GM23338 (cell line): ENCODE measurements around the gene COMTD1. TPM values are rescaled to one million over a fixed set of nuclear protein-coding genes. Genes with fewer than 3 reads are reported as not detected.

Experiments
- ATAC-seq: fragments of 200-7000 bp; cut with Tn5 transposase; 3 replicates; pipeline ENCODE4 v1.9.1; 2020
- DNase-seq: peaks from one replicate; pipeline ENCODE4 v3.0.0-alpha.2; 2015; ENCODE audit warnings: low spot score
- H2AFZ ChIP-seq: fragments of 200-600 bp; sonication (generic); 2 replicates; pipeline ENCODE4 v1.8.0; 2016; ENCODE audit warnings: antibody characterized with exemption, mild to moderate bottlenecking, moderate library complexity
- H3F3A ChIP-seq: fragments of 200-600 bp; sonication (generic); replicated peaks from 2 replicates; pipeline ENCODE4 v1.8.0; 2017; ENCODE audit warnings: antibody characterized with exemption, mixed run types, low read depth
- H3K27ac ChIP-seq: fragments of 200-600 bp; sonication (generic); 2 replicates; pipeline ENCODE4 v1.6.1; 2016; ENCODE audit warnings: low read depth
- H3K27me3 ChIP-seq: fragments of 200-600 bp; sonication (generic); 2 replicates; pipeline ENCODE4 v1.8.0; 2016; ENCODE audit warnings: mild to moderate bottlenecking, mixed run types, moderate library complexity; ENCODE audit not compliant: insufficient read depth
- H3K36me3 ChIP-seq: fragments of 200-600 bp; sonication (generic); 2 replicates; pipeline ENCODE4 v1.8.0; 2016; ENCODE audit warnings: mild to moderate bottlenecking; ENCODE audit not compliant: insufficient read depth
- H3K4me1 ChIP-seq: fragments of 200-600 bp; sonication (generic); 2 replicates; pipeline ENCODE4 v1.8.0; 2016; ENCODE audit warnings: mild to moderate bottlenecking, moderate library complexity; ENCODE audit not compliant: insufficient read depth
- H3K4me2 ChIP-seq: fragments of 200-600 bp; sonication (generic); 2 replicates; pipeline ENCODE4 v1.7.1; 2017; ENCODE audit warnings: mixed run types
- H3K4me3 ChIP-seq: fragments of 200-600 bp; sonication (generic); 2 replicates; pipeline ENCODE4 v1.6.1; 2016; ENCODE audit warnings: mixed run types
- H3K79me2 ChIP-seq: fragments of 200-600 bp; sonication (generic); replicated peaks from 2 replicates; pipeline ENCODE4 v1.8.0; 2017; ENCODE audit warnings: mild to moderate bottlenecking; ENCODE audit not compliant: insufficient read depth
- H3K9me2 ChIP-seq: fragments of 200-600 bp; sonication (generic); 2 replicates; pipeline ENCODE4 v1.8.0; 2017; ENCODE audit not compliant: insufficient read depth
- H4K20me1 ChIP-seq: fragments of 200-600 bp; sonication (generic); replicated peaks from 2 replicates; pipeline ENCODE4 v1.8.0; 2017; ENCODE audit warnings: mild to moderate bottlenecking; ENCODE audit not compliant: insufficient read depth
- H3K27ac Mint-ChIP-seq: 2 replicates; pipeline ENCODE4 v1.8.0; 2020; ENCODE audit warnings: inconsistent platforms, mild to moderate bottlenecking, moderate library complexity, mixed read lengths
- H3K27me3 Mint-ChIP-seq: 3 replicates; pipeline ENCODE4 v1.8.0; 2022; ENCODE audit warnings: low read depth, mild to moderate bottlenecking, moderate library complexity, mixed read lengths, inconsistent platforms; ENCODE audit not compliant: insufficient read depth, poor library complexity
- H3K36me3 Mint-ChIP-seq: 3 replicates; pipeline ENCODE4 v1.8.0; 2021; ENCODE audit warnings: low read depth, mild to moderate bottlenecking, inconsistent platforms, moderate library complexity, mixed read lengths
- H3K4me1 Mint-ChIP-seq: 3 replicates; pipeline ENCODE4 v1.8.0; 2020; ENCODE audit warnings: mild to moderate bottlenecking, inconsistent platforms, mixed read lengths
- H3K4me3 Mint-ChIP-seq: 3 replicates; pipeline ENCODE4 v1.8.0; 2021; ENCODE audit warnings: moderate library complexity, mild to moderate bottlenecking, inconsistent platforms, mixed read lengths
- H3K9me3 Mint-ChIP-seq: 3 replicates; pipeline ENCODE4 v1.8.0; 2020; ENCODE audit warnings: moderate library complexity, mild to moderate bottlenecking, inconsistent platforms, mixed read lengths
- CREB1 ChIP-seq: fragments of 250-450 bp; sonication (Bioruptor Pico); IDR thresholded peaks from 2 replicates; pipeline ENCODE4 v1.5.0; 2020; ENCODE audit warnings: low read depth, mild to moderate bottlenecking, moderate library complexity
- EZH2 ChIP-seq: fragments of 200-600 bp; sonication (generic); IDR thresholded peaks from one replicate; pipeline ENCODE4 v1.8.0; 2017; ENCODE audit warnings: antibody characterized with exemption, mild to moderate bottlenecking, low read depth; ENCODE audit not compliant: unreplicated experiment
- EZH2phosphoT487 ChIP-seq: fragments of 200-600 bp; sonication (generic); IDR thresholded peaks from one replicate; pipeline ENCODE4 v1.8.1; 2018; ENCODE audit warnings: antibody characterized with exemption; ENCODE audit not compliant: unreplicated experiment
- JUNB ChIP-seq: IDR thresholded peaks from one replicate; pipeline ENCODE4 v1.6.1; 2016; ENCODE audit warnings: antibody characterized with exemption; ENCODE audit not compliant: unreplicated experiment
- POLR2AphosphoS5 ChIP-seq: IDR thresholded peaks from 2 replicates; pipeline ENCODE4 v1.6.1; 2016; ENCODE audit warnings: antibody characterized with exemption, low read depth
- STAT1 ChIP-seq: IDR thresholded peaks from one replicate; pipeline ENCODE4 v1.6.1; 2016; ENCODE audit warnings: antibody characterized with exemption; ENCODE audit not compliant: unreplicated experiment
- ZNF114 ChIP-seq: fragments of 250-450 bp; sonication (Bioruptor Pico); IDR thresholded peaks from 2 replicates; pipeline ENCODE4 v1.5.0; 2020; ENCODE audit warnings: mild to moderate bottlenecking, moderate library complexity
- ZNF331 ChIP-seq: fragments of 250-450 bp; sonication (Bioruptor Pico); IDR thresholded peaks from 2 replicates; pipeline ENCODE4 v1.5.0; 2020; ENCODE audit warnings: low read depth, mild to moderate bottlenecking, moderate library complexity
- polyA plus RNA-seq: library from polyadenylated mRNA; unstranded; fragments of >200 nt; fragmentation: Nextera tagmentation; extraction: Ambion mirVana; gene quantifications from 2 replicates; pipeline ENCODE4 v1.2.1, GENCODE V29; 2016
- total RNA-seq: library from RNA; depleted of rRNA; stranded (reverse); fragments of >200 nt; shearing (Covaris generic); gene quantifications from 2 replicates; pipeline ENCODE4 v1.2.3, GENCODE V29; 2014
- TF ChIP-seq, protein P1 (sequence below): IDR thresholded peaks from 2 replicates; pipeline ENCODE4 v1.6.1; 2016; ENCODE audit warnings: antibody characterized with exemption
- TF ChIP-seq, protein P2 (sequence below): fragments of 250-450 bp; sonication (Bioruptor Pico); IDR thresholded peaks from 2 replicates; pipeline ENCODE4 v1.5.0; 2020; ENCODE audit warnings: mild to moderate bottlenecking, moderate library complexity
- TF ChIP-seq, protein P3 (sequence below): IDR thresholded peaks from one replicate; pipeline ENCODE4 v1.6.1; 2018; ENCODE audit warnings: antibody characterized with exemption; ENCODE audit not compliant: unreplicated experiment

COMTD1 gene
- total and polyA plus RNA-seq, 2 experiments from 2014 or later: 40.0 to 46.7 TPM

DNA sequence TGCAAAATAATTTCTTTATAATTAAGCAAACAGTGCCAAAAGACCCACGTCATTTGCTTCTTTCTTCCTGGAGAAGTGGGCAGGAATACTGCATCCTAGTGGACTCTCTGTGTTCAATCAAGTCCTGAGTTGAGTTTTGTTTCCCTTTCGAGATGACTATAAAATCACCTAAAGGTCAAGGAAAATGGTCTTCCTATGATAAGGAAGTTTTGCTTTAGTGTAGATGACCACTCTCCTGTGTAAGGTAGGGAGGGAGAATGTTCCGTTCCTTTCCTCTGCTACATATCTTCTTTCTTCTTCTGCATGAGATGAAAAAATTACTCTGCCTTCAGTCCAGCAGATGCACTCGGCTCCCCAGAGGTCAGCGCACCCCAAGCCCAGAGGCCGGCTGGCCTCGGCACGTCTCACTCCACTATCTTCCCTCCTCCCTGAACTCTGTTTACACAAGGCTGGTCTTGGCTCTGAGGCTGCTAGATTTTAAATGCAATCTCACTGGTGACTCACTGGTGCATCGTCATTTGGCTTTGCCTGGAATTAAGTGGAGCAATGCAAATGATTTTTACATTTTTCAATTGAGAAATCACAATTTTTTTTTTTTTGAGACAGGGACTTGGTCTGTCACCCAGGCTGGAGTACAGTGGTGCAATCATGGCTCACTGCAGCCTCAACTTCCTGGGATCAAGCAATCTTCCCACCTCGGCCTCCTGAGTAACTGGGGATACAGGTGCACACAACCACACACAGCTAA, 43.8 kb downstream of the COMTD1 start:
- ATAC-seq (no peak), DNase-seq (no peak)
- Histone ChIP-seq H3K4me2 (no peak overlapping the region), H3K27ac (peak overlapping the region; percentile 60), H2AFZ (no peak overlapping the region), H4K20me1 (no peaks in the 10 kb centered on the region), H3F3A (no peaks in the 10 kb centered on the region; the same call in 1 of the 2 replicates), H3K9me2 (0 out of 2 replicates have a peak, but pooled peaks cover 6% of the 10 kb centered on the region), H3K4me3 (no peak overlapping the region), H3K4me1 (peaks cover 5% of the 10 kb centered on the region; the same call in 1 of the 2 replicates), H3K36me3 (no peaks in the 10 kb centered on the region), H3K79me2 (no peaks in the 10 kb centered on the region), H3K27me3 (no peaks in the 10 kb centered on the region)
- Mint-ChIP-seq H3K4me1 (peaks cover 26% of the 10 kb centered on the region), H3K27ac (peak overlapping the region; percentile 50), H3K27me3 (peaks cover 3% of the 10 kb centered on the region), H3K36me3 (no peaks in the 10 kb centered on the region), H3K9me3 (no peaks in the 10 kb centered on the region), H3K4me3 (no peak overlapping the region)
- TF ChIP-seq ZNF114 (CRISPR knock-in tag) (no peak), JUNB (no peak), ZNF331 (CRISPR knock-in tag) (no peak), CREB1 (CRISPR knock-in tag) (no peak), STAT1 (no peak), EZH2 (no peak), POLR2AphosphoS5 (no peak), EZH2phosphoT487 (no peak)
- TF ChIP-seq, protein P1, sequence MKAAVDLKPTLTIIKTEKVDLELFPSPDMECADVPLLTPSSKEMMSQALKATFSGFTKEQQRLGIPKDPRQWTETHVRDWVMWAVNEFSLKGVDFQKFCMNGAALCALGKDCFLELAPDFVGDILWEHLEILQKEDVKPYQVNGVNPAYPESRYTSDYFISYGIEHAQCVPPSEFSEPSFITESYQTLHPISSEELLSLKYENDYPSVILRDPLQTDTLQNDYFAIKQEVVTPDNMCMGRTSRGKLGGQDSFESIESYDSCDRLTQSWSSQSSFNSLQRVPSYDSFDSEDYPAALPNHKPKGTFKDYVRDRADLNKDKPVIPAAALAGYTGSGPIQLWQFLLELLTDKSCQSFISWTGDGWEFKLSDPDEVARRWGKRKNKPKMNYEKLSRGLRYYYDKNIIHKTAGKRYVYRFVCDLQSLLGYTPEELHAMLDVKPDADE: no peak
- TF ChIP-seq, protein P2, sequence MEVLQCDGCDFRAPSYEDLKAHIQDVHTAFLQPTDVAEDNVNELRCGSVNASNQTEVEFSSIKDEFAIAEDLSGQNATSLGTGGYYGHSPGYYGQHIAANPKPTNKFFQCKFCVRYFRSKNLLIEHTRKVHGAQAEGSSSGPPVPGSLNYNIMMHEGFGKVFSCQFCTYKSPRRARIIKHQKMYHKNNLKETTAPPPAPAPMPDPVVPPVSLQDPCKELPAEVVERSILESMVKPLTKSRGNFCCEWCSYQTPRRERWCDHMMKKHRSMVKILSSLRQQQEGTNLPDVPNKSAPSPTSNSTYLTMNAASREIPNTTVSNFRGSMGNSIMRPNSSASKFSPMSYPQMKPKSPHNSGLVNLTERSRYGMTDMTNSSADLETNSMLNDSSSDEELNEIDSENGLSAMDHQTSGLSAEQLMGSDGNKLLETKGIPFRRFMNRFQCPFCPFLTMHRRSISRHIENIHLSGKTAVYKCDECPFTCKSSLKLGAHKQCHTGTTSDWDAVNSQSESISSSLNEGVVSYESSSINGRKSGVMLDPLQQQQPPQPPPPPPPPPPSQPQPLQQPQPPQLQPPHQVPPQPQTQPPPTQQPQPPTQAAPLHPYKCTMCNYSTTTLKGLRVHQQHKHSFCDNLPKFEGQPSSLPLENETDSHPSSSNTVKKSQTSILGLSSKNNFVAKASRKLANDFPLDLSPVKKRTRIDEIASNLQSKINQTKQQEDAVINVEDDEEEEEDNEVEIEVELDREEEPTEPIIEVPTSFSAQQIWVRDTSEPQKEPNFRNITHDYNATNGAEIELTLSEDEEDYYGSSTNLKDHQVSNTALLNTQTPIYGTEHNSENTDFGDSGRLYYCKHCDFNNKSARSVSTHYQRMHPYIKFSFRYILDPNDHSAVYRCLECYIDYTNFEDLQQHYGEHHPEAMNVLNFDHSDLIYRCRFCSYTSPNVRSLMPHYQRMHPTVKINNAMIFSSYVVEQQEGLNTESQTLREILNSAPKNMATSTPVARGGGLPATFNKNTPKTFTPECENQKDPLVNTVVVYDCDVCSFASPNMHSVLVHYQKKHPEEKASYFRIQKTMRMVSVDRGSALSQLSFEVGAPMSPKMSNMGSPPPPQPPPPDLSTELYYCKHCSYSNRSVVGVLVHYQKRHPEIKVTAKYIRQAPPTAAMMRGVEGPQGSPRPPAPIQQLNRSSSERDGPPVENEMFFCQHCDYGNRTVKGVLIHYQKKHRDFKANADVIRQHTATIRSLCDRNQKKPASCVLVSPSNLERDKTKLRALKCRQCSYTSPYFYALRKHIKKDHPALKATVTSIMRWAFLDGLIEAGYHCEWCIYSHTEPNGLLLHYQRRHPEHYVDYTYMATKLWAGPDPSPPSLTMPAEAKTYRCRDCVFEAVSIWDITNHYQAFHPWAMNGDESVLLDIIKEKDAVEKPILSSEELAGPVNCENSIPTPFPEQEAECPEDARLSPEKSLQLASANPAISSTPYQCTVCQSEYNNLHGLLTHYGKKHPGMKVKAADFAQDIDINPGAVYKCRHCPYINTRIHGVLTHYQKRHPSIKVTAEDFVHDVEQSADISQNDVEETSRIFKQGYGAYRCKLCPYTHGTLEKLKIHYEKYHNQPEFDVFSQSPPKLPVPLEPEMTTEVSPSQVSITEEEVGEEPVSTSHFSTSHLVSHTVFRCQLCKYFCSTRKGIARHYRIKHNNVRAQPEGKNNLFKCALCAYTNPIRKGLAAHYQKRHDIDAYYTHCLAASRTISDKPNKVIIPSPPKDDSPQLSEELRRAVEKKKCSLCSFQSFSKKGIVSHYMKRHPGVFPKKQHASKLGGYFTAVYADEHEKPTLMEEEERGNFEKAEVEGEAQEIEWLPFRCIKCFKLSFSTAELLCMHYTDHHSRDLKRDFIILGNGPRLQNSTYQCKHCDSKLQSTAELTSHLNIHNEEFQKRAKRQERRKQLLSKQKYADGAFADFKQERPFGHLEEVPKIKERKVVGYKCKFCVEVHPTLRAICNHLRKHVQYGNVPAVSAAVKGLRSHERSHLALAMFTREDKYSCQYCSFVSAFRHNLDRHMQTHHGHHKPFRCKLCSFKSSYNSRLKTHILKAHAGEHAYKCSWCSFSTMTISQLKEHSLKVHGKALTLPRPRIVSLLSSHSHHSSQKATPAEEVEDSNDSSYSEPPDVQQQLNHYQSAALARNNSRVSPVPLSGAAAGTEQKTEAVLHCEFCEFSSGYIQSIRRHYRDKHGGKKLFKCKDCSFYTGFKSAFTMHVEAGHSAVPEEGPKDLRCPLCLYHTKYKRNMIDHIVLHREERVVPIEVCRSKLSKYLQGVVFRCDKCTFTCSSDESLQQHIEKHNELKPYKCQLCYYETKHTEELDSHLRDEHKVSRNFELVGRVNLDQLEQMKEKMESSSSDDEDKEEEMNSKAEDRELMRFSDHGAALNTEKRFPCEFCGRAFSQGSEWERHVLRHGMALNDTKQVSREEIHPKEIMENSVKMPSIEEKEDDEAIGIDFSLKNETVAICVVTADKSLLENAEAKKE: no peak
- TF ChIP-seq, protein P3, sequence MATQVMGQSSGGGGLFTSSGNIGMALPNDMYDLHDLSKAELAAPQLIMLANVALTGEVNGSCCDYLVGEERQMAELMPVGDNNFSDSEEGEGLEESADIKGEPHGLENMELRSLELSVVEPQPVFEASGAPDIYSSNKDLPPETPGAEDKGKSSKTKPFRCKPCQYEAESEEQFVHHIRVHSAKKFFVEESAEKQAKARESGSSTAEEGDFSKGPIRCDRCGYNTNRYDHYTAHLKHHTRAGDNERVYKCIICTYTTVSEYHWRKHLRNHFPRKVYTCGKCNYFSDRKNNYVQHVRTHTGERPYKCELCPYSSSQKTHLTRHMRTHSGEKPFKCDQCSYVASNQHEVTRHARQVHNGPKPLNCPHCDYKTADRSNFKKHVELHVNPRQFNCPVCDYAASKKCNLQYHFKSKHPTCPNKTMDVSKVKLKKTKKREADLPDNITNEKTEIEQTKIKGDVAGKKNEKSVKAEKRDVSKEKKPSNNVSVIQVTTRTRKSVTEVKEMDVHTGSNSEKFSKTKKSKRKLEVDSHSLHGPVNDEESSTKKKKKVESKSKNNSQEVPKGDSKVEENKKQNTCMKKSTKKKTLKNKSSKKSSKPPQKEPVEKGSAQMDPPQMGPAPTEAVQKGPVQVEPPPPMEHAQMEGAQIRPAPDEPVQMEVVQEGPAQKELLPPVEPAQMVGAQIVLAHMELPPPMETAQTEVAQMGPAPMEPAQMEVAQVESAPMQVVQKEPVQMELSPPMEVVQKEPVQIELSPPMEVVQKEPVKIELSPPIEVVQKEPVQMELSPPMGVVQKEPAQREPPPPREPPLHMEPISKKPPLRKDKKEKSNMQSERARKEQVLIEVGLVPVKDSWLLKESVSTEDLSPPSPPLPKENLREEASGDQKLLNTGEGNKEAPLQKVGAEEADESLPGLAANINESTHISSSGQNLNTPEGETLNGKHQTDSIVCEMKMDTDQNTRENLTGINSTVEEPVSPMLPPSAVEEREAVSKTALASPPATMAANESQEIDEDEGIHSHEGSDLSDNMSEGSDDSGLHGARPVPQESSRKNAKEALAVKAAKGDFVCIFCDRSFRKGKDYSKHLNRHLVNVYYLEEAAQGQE: no peak
